ENCODE measurements around the gene WEE1. TPM values are rescaled to one million over a fixed set of nuclear protein-coding genes. Genes with fewer than 3 reads are reported as not detected.

Gene WEE1
- total and polyA plus RNA-seq, 2 experiments from 2014 or later, result 50.7 to 149 TPM

- Histone ChIP-seq H4K20me1 (replicated peaks; ENCODE audit: insufficient read depth) (peaks cover 2% of the 10 kb centered on the region), H2AFZ (no peak overlapping the region), H3K36me3 (ENCODE audit: insufficient read depth) (peaks cover 6% of the 10 kb centered on the region), H3K27ac (ENCODE audit: low read depth) (peak overlapping the region; percentile 90; the same call in 1 of the 2 replicates), H3K4me1 (ENCODE audit: insufficient read depth) (peaks cover 38% of the 10 kb centered on the region), H3K9me2 (ENCODE audit: insufficient read depth) (no peaks in the 10 kb centered on the region), H3K79me2 (replicated peaks; ENCODE audit: insufficient read depth) (peaks cover 27% of the 10 kb centered on the region), H3K4me3 (peak overlapping the region; percentile 74; the same call in 1 of the 2 replicates), H3F3A (replicated peaks; ENCODE audit: low read depth) (no peaks in the 10 kb centered on the region), H3K4me2 (peak overlapping the region; percentile 72), H3K27me3 (ENCODE audit: insufficient read depth) (no peaks in the 10 kb centered on the region)
- no peak for DNase-seq (ENCODE audit: low spot score)
- TF ChIP-seq ZNF114 (CRISPR knock-in tag; IDR thresholded peaks at IDR 0.05) (no peak), JUNB (IDR thresholded peaks at IDR 0.05; ENCODE audit: unreplicated experiment) (no peak), EZH2phosphoT487 (IDR thresholded peaks at IDR 0.05; ENCODE audit: unreplicated experiment) (no peak), EZH2 (IDR thresholded peaks at IDR 0.05; ENCODE audit: low read depth, unreplicated experiment) (no peak), POLR2AphosphoS5 (IDR thresholded peaks at IDR 0.05; ENCODE audit: low read depth) (no peak), ETS1 (IDR thresholded peaks at IDR 0.05) (no peak), STAT1 (IDR thresholded peaks at IDR 0.05; ENCODE audit: unreplicated experiment) (no peak), CREB1 (CRISPR knock-in tag; IDR thresholded peaks at IDR 0.05; ENCODE audit: low read depth) (no peak), ZNF331 (CRISPR knock-in tag; IDR thresholded peaks at IDR 0.05; ENCODE audit: low read depth) (no peak), NANOG (IDR thresholded peaks at IDR 0.05; ENCODE audit: borderline replicate concordance) (no peak)
- TF ChIP-seq, protein P1, sequence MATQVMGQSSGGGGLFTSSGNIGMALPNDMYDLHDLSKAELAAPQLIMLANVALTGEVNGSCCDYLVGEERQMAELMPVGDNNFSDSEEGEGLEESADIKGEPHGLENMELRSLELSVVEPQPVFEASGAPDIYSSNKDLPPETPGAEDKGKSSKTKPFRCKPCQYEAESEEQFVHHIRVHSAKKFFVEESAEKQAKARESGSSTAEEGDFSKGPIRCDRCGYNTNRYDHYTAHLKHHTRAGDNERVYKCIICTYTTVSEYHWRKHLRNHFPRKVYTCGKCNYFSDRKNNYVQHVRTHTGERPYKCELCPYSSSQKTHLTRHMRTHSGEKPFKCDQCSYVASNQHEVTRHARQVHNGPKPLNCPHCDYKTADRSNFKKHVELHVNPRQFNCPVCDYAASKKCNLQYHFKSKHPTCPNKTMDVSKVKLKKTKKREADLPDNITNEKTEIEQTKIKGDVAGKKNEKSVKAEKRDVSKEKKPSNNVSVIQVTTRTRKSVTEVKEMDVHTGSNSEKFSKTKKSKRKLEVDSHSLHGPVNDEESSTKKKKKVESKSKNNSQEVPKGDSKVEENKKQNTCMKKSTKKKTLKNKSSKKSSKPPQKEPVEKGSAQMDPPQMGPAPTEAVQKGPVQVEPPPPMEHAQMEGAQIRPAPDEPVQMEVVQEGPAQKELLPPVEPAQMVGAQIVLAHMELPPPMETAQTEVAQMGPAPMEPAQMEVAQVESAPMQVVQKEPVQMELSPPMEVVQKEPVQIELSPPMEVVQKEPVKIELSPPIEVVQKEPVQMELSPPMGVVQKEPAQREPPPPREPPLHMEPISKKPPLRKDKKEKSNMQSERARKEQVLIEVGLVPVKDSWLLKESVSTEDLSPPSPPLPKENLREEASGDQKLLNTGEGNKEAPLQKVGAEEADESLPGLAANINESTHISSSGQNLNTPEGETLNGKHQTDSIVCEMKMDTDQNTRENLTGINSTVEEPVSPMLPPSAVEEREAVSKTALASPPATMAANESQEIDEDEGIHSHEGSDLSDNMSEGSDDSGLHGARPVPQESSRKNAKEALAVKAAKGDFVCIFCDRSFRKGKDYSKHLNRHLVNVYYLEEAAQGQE (IDR thresholded peaks at IDR 0.05; ENCODE audit: unreplicated experiment), result no peak
- TF ChIP-seq, protein P2, sequence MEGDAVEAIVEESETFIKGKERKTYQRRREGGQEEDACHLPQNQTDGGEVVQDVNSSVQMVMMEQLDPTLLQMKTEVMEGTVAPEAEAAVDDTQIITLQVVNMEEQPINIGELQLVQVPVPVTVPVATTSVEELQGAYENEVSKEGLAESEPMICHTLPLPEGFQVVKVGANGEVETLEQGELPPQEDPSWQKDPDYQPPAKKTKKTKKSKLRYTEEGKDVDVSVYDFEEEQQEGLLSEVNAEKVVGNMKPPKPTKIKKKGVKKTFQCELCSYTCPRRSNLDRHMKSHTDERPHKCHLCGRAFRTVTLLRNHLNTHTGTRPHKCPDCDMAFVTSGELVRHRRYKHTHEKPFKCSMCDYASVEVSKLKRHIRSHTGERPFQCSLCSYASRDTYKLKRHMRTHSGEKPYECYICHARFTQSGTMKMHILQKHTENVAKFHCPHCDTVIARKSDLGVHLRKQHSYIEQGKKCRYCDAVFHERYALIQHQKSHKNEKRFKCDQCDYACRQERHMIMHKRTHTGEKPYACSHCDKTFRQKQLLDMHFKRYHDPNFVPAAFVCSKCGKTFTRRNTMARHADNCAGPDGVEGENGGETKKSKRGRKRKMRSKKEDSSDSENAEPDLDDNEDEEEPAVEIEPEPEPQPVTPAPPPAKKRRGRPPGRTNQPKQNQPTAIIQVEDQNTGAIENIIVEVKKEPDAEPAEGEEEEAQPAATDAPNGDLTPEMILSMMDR (conservative IDR thresholded peaks at IDR 0.05; ENCODE audit: low read depth in 2 of 2), result no peak
- TF ChIP-seq, protein P3, sequence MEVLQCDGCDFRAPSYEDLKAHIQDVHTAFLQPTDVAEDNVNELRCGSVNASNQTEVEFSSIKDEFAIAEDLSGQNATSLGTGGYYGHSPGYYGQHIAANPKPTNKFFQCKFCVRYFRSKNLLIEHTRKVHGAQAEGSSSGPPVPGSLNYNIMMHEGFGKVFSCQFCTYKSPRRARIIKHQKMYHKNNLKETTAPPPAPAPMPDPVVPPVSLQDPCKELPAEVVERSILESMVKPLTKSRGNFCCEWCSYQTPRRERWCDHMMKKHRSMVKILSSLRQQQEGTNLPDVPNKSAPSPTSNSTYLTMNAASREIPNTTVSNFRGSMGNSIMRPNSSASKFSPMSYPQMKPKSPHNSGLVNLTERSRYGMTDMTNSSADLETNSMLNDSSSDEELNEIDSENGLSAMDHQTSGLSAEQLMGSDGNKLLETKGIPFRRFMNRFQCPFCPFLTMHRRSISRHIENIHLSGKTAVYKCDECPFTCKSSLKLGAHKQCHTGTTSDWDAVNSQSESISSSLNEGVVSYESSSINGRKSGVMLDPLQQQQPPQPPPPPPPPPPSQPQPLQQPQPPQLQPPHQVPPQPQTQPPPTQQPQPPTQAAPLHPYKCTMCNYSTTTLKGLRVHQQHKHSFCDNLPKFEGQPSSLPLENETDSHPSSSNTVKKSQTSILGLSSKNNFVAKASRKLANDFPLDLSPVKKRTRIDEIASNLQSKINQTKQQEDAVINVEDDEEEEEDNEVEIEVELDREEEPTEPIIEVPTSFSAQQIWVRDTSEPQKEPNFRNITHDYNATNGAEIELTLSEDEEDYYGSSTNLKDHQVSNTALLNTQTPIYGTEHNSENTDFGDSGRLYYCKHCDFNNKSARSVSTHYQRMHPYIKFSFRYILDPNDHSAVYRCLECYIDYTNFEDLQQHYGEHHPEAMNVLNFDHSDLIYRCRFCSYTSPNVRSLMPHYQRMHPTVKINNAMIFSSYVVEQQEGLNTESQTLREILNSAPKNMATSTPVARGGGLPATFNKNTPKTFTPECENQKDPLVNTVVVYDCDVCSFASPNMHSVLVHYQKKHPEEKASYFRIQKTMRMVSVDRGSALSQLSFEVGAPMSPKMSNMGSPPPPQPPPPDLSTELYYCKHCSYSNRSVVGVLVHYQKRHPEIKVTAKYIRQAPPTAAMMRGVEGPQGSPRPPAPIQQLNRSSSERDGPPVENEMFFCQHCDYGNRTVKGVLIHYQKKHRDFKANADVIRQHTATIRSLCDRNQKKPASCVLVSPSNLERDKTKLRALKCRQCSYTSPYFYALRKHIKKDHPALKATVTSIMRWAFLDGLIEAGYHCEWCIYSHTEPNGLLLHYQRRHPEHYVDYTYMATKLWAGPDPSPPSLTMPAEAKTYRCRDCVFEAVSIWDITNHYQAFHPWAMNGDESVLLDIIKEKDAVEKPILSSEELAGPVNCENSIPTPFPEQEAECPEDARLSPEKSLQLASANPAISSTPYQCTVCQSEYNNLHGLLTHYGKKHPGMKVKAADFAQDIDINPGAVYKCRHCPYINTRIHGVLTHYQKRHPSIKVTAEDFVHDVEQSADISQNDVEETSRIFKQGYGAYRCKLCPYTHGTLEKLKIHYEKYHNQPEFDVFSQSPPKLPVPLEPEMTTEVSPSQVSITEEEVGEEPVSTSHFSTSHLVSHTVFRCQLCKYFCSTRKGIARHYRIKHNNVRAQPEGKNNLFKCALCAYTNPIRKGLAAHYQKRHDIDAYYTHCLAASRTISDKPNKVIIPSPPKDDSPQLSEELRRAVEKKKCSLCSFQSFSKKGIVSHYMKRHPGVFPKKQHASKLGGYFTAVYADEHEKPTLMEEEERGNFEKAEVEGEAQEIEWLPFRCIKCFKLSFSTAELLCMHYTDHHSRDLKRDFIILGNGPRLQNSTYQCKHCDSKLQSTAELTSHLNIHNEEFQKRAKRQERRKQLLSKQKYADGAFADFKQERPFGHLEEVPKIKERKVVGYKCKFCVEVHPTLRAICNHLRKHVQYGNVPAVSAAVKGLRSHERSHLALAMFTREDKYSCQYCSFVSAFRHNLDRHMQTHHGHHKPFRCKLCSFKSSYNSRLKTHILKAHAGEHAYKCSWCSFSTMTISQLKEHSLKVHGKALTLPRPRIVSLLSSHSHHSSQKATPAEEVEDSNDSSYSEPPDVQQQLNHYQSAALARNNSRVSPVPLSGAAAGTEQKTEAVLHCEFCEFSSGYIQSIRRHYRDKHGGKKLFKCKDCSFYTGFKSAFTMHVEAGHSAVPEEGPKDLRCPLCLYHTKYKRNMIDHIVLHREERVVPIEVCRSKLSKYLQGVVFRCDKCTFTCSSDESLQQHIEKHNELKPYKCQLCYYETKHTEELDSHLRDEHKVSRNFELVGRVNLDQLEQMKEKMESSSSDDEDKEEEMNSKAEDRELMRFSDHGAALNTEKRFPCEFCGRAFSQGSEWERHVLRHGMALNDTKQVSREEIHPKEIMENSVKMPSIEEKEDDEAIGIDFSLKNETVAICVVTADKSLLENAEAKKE (CRISPR knock-in tag; IDR thresholded peaks at IDR 0.05), result no peak
- Mint-ChIP-seq H3K27me3 (ENCODE audit: insufficient read depth, low read depth, poor library complexity) (peaks cover 25% of the 10 kb centered on the region), H3K4me1 (peaks cover 42% of the 10 kb centered on the region), H3K27ac (peak overlapping the region; percentile 96), H3K9me3 (no peaks in the 10 kb centered on the region), H3K36me3 (ENCODE audit: low read depth) (peaks cover 23% of the 10 kb centered on the region), H3K4me3 (peak overlapping the region; percentile 86)
- no peak for ATAC-seq
Measured at GRCh38 chr11:9571763-9572115, 1.7 kb upstream of the WEE1 start.
